Ectodermal cell (in vitro differentiated cells): Measurements from ENCODE around the gene CD177.
"Not testable (repeated sequence)": the region's sequence is repeated elsewhere in the genome, so short reads cannot be mapped to it uniquely, and the experiment has no call there.

Source experiments
- H3K27ac ChIP-seq: 2 replicates; pipeline ENCODE4 v1.7.0; 2013; ENCODE audit warnings: mild to moderate bottlenecking, low read depth, low read length; ENCODE audit not compliant: insufficient read depth, poor library complexity, severe bottlenecking
- H3K27me3 ChIP-seq: 2 replicates; pipeline ENCODE4 v1.7.0; 2013; ENCODE audit warnings: mild to moderate bottlenecking, low read length; ENCODE audit not compliant: insufficient read depth, control insufficient read depth, poor library complexity, severe bottlenecking
- H3K36me3 ChIP-seq: one replicate; pipeline ENCODE4 v1.7.0; 2013; ENCODE audit warnings: low read length; ENCODE audit not compliant: control insufficient read depth, insufficient read depth
- H3K4me1 ChIP-seq: one replicate; pipeline ENCODE4 v1.7.0; 2013; ENCODE audit warnings: low read length; ENCODE audit not compliant: control insufficient read depth, insufficient read depth
- H3K4me3 ChIP-seq: 2 replicates; pipeline ENCODE4 v1.7.0; 2013; ENCODE audit warnings: low read depth, low read length, control low read depth; ENCODE audit not compliant: insufficient read depth
- H3K9me3 ChIP-seq: 2 replicates; pipeline ENCODE4 v1.7.0; 2013; ENCODE audit warnings: mild to moderate bottlenecking, low read length, moderate library complexity; ENCODE audit not compliant: control insufficient read depth
- WGBS, 2 experiments: methylation state at CpG; one replicate each; pipeline ENCODE4 v1.1.7; 2013; ENCODE audit warnings: missing lambda C conversion rate in 2 of 2; 5-methylcytosine and 5-hydroxymethylcytosine counted together

Gene CD177

DNA sequence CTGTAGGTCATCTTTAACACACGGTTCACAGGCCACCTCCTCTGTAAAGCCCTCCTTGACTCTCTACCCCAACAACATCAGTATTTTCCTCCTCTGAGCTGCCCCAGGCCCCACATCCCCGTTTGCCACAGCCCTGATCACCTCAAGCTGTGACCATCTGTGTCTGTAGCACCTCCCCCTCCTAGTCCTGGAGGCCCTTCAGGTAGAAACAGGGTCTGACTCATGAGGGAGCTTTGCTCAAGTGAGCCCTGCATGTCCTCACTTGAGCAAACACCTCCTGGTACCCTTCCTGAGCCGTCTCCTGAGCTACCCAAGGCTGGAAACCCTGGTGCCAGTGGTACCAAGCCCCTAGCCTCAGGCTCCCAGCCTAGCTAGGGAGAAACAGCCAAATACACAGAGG, 24.1 kb downstream of the CD177 start:
- H3K27me3 ChIP-seq, H3K36me3 ChIP-seq, H3K4me1 ChIP-seq, H3K4me3 ChIP-seq, H3K27ac ChIP-seq, H3K9me3 ChIP-seq: not testable (repeated sequence)
- no CpG with 5 or more reads among the region's 3 CpGs for WGBS, 2 experiments

DNA sequence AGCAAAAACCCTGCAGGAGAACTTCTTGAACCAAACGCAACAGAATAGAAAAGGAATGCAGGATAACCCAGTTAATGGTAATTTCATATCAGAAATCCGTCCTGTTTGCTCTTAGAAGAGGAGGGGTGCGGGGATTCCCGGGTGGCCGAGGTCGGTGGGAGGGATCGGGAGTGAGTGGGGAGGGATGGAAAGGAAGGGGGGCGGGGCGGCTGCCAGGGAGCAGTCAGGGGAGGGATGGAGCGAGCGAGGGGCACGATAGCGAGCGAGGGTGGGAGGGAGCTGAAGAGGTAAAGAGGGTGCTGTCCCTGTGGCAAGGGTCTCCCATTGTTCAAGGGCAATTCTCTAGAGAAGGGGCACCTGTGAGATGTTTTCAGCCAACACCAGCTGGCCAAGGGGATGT, 26.5 kb downstream of the CD177 start:
- WGBS, 2 experiments = 54 to 64% methylated on average over 14 of the region's 14 CpGs
- Histone ChIP-seq H3K9me3 (no peaks in the 10 kb centered on the region), H3K27ac (no peak overlapping the region), H3K27me3 (no peaks in the 10 kb centered on the region), H3K36me3 (no peaks in the 10 kb centered on the region), H3K4me1 (no peaks in the 10 kb centered on the region), H3K4me3 (no peak overlapping the region)

DNA sequence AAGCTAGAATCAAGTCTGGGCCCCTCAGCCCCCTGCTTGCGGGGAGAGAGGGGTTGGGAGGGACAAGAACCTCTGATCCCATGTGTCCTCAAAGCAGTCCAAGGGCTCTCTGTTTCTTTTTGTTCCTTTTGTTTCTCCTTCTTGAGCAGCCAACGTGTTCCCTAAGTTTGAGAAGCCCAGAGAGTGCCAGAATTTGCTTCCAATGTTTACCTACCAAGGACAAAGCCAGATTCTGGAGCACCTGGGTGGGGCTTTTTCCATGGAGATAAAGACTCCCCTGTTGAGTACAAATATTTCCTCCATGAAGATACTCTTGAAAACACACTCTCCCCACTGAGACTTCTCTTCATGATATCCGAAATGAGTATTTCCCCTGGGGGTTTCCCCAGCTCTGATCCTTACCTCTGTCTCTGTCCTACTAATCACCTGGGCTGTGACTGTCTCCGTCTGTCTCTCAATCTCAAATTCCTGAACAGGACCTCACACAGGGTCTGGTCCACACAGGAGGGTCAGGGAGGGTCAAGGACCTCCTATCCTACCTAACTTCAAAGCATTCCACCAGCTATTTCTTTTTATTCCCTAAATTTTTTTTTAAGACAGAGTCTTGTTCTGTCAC, 27.4 kb downstream of the CD177 start:
- Histone ChIP-seq H3K27me3 (no peaks in the 10 kb centered on the region), H3K27ac (no peak overlapping the region), H3K4me1 (no peaks in the 10 kb centered on the region), H3K4me3 (no peak overlapping the region), H3K9me3 (no peaks in the 10 kb centered on the region), H3K36me3 (no peaks in the 10 kb centered on the region)
- WGBS, 2 experiments = 72 to 76% methylated on average over 4 of the region's 4 CpGs

DNA sequence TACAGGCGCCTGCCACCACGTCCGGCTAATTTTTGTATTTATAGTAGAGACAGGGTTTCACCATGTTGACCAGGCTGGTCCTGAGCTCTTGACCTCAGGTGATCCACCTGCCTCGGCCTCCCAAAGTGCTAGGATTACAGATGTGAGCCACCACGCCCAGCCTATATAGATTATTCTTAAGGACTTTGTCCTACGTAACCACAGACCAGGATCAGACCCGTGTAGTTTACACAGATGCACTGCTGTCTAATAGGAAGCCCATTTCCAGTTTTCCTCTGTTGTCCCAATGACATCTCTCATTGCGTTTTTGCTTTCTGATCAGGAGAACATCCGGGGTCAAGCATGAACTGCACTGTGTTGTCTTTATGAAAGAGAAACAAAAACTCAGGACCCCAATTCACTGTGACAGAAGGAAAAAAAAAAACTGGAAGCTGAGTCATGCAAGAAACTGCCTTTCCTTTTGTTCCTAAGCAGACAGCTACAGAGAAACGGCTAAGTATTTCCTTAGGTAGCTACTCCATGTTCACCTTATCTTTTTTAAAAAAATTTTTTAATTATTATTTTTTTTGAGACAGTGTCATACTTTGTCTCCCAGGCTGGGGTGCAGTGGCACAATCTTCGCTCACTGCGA, 29.2 kb downstream of the CD177 start:
- not testable (repeated sequence) for H3K9me3 ChIP-seq, H3K27ac ChIP-seq, H3K4me1 ChIP-seq, H3K4me3 ChIP-seq, H3K36me3 ChIP-seq, H3K27me3 ChIP-seq
- WGBS, 2 experiments = 78 to 88% methylated on average over 6 to 9 of the region's 12 CpGs

DNA sequence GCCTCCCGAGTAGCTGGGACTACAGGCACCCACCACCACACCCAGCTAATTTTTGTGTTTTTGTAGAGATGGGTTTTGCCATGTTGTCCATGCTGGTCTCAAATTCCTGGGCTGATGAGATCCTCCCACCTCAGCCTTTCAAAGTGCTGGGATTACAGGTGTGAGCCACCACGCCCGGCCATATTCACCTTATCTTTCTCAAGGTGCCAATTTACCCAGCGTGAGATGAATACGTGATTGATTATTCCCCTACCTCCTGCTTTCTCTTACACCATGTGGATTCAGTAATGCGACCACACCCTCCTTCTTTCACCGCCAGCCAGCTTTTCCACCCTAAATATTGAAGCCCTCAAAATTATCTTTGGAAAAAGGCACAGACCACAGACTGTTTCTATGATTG, 29.8 kb downstream of the CD177 start:
- not testable (repeated sequence) for H3K27me3 ChIP-seq, H3K36me3 ChIP-seq, H3K4me3 ChIP-seq, H3K9me3 ChIP-seq, H3K4me1 ChIP-seq, H3K27ac ChIP-seq
- 89 to 93% methylated on average over 6 to 7 of the region's 7 CpGs for WGBS, 2 experiments

DNA sequence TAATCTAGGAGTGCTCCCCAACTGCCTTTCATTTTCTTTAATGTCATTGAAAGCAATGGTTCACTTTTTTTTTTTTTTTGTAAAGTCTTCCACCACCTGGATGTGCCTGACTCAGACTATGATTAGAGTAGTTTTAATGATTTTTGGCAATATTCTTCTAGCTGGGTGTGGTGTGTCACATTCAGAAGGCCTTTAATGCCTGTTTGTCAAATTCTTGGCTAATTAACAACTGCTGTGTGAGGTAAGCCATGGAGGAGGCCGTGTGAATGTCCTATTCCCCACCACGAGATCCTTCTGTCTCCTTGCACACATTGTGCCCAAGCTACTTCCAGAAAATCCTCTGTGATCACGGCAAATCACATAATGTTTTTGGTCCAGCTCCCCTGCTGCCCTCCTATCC, 30.3 kb downstream of the CD177 start:
- H3K36me3 ChIP-seq, H3K27me3 ChIP-seq, H3K4me1 ChIP-seq, H3K27ac ChIP-seq, H3K9me3 ChIP-seq, H3K4me3 ChIP-seq: not testable (repeated sequence)
- WGBS, 2 experiments = 90 to 94% methylated on average over 3 of the region's 3 CpGs

DNA sequence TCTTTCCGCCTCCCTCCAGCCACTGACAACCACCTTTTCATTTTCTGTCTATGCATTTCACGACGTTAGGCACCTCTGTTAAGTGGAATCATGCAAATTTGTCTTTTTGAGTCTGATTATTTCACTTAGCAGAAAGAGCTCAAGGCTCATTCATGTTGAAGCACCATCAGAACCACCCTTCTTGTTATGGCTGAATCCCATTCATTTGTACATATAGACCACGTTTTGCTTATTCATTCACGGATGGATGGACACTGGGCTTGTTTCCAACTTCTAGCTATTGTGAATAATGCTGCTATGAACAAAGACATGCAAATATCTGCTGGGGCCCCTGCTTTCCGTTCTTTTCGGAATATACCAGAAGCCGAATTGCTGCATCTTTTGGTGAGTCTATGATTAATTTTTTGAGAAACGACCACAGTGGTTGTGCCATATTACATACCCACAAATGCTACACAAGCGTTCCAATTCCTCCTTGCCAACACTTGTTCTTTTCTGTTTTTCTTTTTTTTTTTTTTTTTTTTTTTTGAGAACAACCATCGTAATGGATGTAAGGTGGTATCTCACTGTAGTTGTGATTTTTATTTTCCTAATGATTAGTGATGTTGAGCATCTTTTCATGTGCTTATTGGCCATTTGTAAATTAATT, 37.5 kb downstream of the CD177 start:
- not testable (repeated sequence) for H3K27me3 ChIP-seq, H3K36me3 ChIP-seq, H3K4me3 ChIP-seq, H3K4me1 ChIP-seq, H3K9me3 ChIP-seq, H3K27ac ChIP-seq
- 91 to 95% methylated on average over 8 to 10 of the region's 11 CpGs for WGBS, 2 experiments

DNA sequence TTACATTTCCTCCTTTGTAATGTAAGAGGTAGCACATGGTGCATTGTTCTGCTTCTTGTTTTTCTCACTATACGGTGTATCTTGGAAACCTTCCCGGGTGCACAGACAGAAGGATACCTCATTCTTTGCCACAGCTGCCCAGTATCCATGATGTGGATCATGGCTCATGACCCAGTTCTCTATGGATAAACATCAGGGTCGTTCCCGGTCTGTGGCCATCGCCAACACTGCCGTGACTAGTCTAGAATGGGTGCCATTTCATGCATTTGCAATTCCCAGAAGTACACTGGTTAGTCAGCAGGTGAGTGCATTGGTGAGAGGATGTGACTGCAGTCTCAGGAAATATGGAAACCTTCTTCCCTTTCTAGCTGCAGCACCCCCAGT, 38.1 kb downstream of the CD177 start:
- H3K4me1 ChIP-seq, H3K27ac ChIP-seq, H3K36me3 ChIP-seq, H3K9me3 ChIP-seq, H3K4me3 ChIP-seq, H3K27me3 ChIP-seq: not testable (repeated sequence)
- WGBS, 2 experiments = 93 to 96% methylated on average over 6 of the region's 6 CpGs

DNA sequence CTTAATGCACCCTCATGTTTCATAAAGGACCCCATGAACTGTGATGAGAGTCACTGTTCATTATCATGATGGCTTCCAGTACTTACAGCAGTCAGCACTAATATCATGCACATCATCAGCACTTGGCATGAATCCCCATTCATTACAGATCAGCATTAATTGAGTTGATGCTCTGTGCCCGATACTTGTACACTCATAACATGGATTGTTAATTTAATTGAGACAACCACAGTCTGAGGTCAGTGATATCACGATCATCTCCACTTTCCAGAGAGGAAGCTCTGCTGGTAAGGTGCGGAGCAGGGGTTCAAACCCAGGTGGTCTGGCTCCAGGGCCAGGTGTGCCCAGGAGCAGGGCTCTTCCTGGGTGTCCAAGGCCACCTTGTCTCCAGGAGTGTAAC, 40.0 kb downstream of the CD177 start:
- not testable (repeated sequence) for H3K27me3 ChIP-seq, H3K4me1 ChIP-seq, H3K4me3 ChIP-seq, H3K27ac ChIP-seq, H3K9me3 ChIP-seq, H3K36me3 ChIP-seq
- WGBS, 2 experiments = 94 to 98% methylated on average over 3 of the region's 3 CpGs

DNA sequence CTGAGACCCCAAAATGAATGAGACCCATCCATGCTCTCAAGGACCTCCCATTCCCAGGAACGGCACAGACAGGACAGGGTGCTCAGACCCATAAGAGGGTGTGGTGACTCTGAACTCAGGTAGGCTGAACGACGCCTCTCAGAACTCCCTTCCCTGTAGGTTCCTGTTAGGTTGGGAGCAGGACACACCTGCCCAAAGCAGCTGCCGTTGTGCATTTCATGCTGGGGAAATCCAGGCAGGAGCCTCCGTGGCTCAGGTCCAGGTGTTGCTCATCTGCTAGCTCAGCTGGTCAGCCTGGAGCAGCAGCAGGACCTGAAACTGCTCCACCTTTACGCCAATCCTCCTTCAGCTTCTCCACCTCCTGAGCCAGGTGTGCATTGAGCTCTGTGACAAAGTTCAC, 42.1 kb downstream of the CD177 start:
- Histone ChIP-seq H3K4me1 (no peaks in the 10 kb centered on the region), H3K4me3 (no peak overlapping the region), H3K36me3 (no peaks in the 10 kb centered on the region), H3K9me3 (no peaks in the 10 kb centered on the region), H3K27me3 (no peaks in the 10 kb centered on the region), H3K27ac (no peak overlapping the region)
- 91 to 92% methylated on average over 6 of the region's 6 CpGs for WGBS, 2 experiments
